ENCODE results near the gene KIT.

- TF ChIP-seq GATA2 (IDR thresholded peaks at IDR 0.05; ENCODE audit: low read depth, low read length) (no peak), GATA3 (IDR thresholded peaks at IDR 0.05; ENCODE audit: low read depth, low read length) (no peak)
Measured at GRCh38 chr4:54695337-54695736, 37.6 kb downstream of the KIT start.
